Stomach (tissue), 4 donors: ENCODE measurements around the gene CIP2A.

Source experiments
- CTCF ChIP-seq, 7 experiments: fragments of 450-650 bp in 4 of 7; fragments of 200-600 bp in 3 of 7; sonication (generic) in 3 of 7; IDR thresholded peaks; one replicate each; pipeline ENCODE4 v1.5.1; 2016 to 2019; ENCODE audit warnings: antibody characterized with exemption in 7 of 7, control low read depth in 2 of 7, mild to moderate bottlenecking in 1 of 7
- EP300 ChIP-seq: sonication (generic); formaldehyde crosslinking; IDR thresholded peaks from one replicate; pipeline ENCODE4 v1.6.1; 2017; ENCODE audit warnings: antibody characterized with exemption
- POLR2A ChIP-seq, 4 donors: fragments of 450-650 bp; IDR thresholded peaks; one replicate each; pipeline ENCODE4 v1.6.1; 2016; ENCODE audit warnings: antibody characterized with exemption in 4 of 4, control low read depth in 2 of 4, mild to moderate bottlenecking in 1 of 4, moderate library complexity in 1 of 4

GRCh38 chr3:108518895-108519294 is 70.3 kb downstream of the CIP2A start:
- no peak for TF ChIP-seq CTCF (IDR thresholded peaks at IDR 0.05)
- no peak for TF ChIP-seq EP300
- TF ChIP-seq POLR2A (IDR thresholded peaks at IDR 0.05) = no peak
